NCI-H1436 treated with DMSO at 0.1 percent for 48 hours (cell line): ENCODE data around the gene FAM72D.
"Not testable (repeated sequence)": the region's sequence is repeated elsewhere in the genome, so short reads cannot be mapped to it uniquely, and the experiment has no call there.

Experiments
- DNase-seq: peaks from one replicate; lab custom pipeline; 2025; lab: John Stamatoyannopoulos, UW

The FAM72D gene

DNA sequence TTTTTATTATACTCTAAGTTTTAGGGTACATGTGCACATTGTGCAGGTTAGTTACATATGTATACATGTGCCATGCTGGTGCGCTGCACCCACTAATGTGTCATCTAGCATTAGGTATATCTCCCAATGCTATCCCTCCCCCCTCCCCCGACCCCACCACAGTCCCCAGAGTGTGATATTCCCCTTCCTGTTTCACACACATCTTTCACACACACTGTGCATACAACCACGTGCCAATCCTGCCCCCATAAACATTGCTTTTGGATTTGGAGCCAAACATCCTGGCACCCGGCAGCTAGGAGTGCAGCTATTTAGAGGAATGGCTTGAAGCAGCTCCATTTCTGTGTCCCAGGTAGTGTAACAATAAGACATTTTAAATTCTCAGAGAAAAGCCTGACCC, 51.4 kb downstream of the FAM72D start:
- DNase-seq = not testable (repeated sequence)

DNA sequence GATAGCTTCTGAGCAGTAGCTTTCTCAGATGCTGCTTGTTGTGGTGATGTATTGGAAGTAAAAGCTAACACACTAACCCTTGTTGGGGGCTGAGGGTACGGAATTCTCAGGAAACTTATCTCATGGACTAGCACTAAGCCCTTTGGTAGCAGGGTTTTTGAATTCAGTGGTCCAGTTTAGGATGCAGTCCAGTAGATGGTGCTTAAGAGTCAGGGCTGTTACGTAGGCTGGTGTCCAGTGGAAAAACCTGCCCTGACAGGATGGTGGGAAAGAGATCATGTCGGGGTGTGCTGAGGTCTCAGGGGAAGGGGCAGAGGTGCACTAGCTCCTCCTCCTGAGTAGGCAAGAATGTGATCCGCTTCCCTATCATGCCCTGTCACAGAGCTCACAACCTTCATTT, 59.6 kb downstream of the FAM72D start:
- not testable (repeated sequence) for DNase-seq

GRCh38 chr1:145155873-145156272, 60.1 kb downstream of the FAM72D start:
- not testable (repeated sequence) for DNase-seq

- not testable (repeated sequence) for DNase-seq
These were observed 61.3 kb downstream of the FAM72D start for GRCh38 chr1:145156891-145157610.

GRCh38 chr1:145157715-145158114, 61.9 kb downstream of the FAM72D start:
- DNase-seq = not testable (repeated sequence)

DNA sequence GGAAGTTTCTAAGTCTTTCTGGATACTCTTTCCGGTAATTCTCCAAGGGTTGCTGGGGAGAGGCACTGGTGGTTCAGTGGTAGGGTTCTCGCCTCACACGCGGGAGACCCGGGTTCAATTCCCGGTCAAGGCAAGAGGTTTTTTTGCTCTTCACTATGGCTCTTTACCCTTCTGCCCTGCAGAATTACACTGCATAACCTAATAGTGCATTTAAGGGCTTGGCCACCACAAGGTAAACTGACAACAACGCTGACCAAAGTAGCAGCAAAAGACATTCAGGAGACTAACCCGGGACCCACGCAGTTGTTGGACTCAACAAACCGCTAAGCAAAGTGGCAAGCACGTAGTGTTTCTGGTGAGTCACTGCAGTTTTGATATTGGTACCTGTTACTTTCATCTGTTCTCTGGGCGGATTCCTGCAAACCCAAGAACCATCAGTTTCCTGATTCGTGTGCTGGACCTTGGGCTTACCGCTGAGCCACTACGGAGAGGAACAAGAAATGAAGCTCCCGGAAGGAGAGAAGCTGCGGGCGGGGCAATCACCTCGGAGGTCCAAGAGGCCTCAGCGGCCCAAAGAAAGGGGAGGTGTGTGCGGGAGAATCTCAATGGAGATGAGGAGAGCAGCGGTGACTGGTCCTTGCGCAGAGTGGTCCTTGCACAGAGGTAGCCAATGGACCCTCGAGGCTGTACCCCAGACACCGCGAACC, 65.4 kb downstream of the FAM72D start:
- DNase-seq = not testable (repeated sequence)
